Hematopoietic multipotent progenitor cell treated with erythropoietin and hydrocortisone succinate and interleukin-3 and kit ligand, for 4 days (in vitro differentiated cells): ENCODE results near the gene PRPF19.
"Not testable (repeated sequence)": the region's sequence is repeated elsewhere in the genome, so short reads cannot be mapped to it uniquely, and the experiment has no call there.

Experiments used
- DNase-seq: peaks from one replicate; pipeline ENCODE4 v3.0.0-alpha.2; 2015

Gene PRPF19

DNA sequence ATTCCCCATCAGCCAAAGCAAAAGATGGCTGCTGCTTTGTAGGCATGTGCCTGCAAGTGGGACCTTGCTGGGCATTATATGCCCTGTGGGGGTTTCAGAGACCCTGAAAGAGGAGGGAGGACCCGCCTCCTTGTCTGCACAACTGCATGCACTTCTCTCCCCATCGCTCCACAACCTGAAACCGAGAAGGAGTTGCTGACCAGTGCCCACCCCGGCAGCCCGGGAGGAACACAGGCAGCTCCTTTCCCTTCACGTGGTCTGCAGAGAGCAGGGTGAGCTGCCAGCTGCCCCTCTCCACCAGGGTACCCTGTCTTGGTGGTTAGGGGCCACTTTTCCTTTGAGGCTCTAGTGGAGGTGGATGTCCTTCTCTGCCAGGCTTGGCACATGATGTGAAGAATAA, 16.5 kb upstream of the PRPF19 start:
- DNase-seq = no peak

- no peak for DNase-seq
Measured at GRCh38 chr11:60921777-60922335, 15.5 kb upstream of the PRPF19 start.

DNA sequence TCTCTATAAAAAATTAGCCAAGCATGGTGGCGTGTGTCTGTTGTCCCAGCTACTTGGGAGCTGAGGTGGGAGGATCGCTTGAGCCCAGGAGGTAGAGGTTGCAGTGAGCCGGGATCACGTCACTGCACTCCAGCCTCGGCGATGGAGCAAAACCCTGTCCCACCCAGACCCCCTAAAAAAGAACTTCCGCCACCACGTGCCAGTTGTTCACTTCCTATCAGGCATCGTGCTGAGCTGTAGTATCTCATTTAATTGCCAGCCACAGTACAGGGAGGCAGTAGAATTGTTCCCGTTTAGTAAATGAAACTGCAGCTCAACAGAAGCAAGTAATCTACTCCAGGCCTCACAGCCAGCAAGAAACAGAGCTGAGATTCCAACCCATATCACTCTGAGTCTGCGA, 14.9 kb upstream of the PRPF19 start:
- DNase-seq = no peak

DNA sequence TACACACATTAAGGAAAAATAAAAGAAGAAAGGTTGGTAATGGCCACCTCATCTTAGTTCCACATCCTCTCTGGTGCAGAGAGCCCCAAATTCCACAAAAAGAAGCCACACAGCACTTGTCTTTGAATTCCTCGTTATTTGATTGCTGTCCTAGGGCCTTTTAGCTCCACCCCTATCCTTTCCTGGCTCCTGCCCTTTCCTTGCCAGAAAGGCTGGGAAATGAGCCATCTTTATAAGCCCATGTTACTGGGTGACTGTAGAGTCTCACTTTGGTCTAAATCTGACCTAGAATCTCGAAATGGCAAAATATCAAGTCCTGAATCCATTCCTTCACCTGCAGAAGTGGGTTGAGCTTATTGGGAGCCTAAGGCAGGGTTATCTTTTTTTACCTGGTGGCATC, 13.6 kb upstream of the PRPF19 start:
- DNase-seq = no peak

GRCh38 chr11:60919320-60919719, 12.9 kb upstream of the PRPF19 start:
- peak; percentile 25 for DNase-seq

DNA sequence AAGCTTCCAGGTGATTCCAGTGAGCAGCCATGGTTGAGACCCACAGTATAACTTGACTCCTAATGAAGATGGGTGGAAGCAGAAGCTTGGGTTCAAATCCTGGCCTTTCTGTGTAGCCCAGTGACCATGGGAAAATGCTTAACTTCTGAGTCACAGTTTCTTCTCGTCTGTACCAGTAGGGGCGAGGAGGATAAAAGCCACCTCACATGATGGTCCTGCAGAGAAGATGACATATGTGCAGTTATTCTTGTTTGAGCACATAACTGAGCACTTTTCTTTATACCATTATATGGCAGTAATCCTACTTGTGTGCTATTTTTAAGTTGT, 12.5 kb upstream of the PRPF19 start:
- DNase-seq = no peak

- peak; percentile 31 for DNase-seq
Measured at GRCh38 chr11:60918251-60918938, 12.0 kb upstream of the PRPF19 start.

GRCh38 chr11:60917267-60917666, 10.9 kb upstream of the PRPF19 start:
- DNase-seq = no peak

GRCh38 chr11:60916669-60917206, 10.4 kb upstream of the PRPF19 start:
- no peak for DNase-seq

DNA sequence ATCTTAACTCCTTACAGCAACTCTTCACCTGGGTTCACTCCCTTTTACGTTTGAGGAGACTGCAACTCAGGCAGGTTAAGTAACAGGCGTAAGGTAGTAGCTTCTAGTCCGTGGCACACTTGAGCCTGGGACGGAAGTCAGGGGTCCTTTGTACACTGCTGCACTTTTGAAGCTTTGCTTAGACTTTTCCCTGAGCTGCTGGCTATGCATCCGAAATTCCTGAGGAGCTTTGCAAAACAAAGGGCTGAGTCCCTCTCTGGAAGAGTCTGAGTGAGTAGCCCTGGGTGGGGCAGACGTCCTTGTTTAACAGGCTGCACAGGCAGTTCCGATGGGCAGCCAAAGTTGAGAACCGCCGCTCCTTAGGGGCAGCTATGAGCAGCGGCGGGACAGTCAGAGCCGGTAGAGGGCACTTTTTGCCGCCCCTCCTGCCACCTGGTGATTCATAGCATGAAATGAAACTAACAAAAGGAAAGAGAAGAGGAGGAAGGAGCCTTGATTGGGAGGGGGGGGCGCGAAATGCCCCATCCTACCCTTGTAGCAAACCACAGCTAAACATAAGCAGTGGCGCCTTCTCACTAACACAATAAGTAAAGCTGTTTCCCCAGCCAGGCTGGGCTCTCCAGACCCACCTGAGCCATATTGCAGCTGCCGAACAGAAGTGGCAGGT, 9.0 kb upstream of the PRPF19 start:
- DNase-seq = peak; percentile 83

DNA sequence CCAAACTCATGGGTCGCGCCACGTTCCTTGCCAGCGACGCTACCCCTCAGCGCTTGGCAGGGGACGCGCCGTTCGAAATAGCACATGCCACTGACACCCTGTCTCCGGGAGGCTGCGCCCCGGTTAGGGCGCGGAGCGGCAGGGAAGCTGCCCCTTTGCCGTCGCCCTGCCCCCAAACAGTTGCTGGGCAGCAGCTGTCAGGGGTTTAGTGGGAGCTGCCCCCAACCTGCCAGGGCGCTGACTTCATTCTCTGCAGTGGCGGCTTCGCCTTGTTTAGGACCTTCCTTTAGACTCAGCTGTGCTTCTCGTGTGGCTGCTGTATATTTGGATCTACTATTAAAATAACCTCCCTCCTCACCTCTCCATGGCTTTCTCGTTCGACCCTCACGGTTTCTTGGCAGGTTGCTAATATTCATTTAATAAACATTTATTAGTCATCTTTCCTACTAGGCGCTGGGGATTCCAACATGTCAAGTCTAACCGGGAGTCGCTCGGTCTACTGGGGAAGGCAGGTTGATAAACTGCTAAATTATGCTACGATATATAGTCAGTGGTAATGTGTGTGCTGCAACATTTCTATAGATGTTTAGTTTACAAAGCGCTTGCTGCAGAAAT, 8.4 kb upstream of the PRPF19 start:
- peak; percentile 68 for DNase-seq

DNA sequence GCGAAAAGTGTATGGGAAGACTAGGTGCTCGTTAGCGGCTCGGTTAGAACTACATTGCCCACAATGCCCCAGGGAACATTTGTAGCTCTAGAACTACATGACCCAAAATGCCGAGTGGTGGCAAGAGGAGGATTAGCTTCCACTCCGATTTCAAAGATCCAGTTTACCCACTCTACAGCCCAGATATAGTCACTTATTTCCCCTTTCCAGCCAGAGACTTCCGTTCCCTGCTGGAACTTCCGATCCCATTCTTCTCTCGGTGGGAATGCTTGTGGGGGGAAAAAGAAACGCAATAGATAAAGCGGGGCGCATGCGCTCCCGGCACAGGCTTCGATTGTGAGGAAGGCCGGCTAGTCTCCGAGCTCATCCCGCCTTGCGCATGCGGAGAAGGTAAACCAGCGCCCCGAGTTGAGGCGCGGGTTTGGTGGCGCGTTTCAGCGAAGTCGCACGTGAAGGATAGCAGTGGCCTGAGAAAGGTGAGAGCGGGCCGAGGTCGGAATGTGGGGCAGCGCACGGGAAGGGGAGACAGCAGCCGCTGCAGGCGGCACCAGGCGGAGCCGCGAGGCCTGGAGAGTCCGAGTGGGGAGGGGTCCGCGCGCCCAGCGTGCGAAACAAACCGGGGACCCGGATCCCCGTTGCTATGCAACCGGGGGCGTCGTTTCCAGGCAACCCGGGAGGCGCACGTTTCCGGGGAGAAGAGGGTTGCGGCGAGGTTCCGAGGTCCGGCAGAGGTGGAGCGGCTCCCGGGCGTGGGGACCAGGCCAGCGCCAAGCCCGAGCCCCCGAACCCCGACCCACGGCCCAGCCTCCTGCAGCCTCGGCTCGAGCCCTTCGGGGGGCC, 7.6 kb upstream of the PRPF19 start, which contains the start of gene TMEM109:
Gene TMEM109 (plus strand): TSS at position 366 of the 840 bp plus-strand sequence. CDS start 5,536 bp downstream, outside the sequence.
- peak; percentile 96 for DNase-seq

DNA sequence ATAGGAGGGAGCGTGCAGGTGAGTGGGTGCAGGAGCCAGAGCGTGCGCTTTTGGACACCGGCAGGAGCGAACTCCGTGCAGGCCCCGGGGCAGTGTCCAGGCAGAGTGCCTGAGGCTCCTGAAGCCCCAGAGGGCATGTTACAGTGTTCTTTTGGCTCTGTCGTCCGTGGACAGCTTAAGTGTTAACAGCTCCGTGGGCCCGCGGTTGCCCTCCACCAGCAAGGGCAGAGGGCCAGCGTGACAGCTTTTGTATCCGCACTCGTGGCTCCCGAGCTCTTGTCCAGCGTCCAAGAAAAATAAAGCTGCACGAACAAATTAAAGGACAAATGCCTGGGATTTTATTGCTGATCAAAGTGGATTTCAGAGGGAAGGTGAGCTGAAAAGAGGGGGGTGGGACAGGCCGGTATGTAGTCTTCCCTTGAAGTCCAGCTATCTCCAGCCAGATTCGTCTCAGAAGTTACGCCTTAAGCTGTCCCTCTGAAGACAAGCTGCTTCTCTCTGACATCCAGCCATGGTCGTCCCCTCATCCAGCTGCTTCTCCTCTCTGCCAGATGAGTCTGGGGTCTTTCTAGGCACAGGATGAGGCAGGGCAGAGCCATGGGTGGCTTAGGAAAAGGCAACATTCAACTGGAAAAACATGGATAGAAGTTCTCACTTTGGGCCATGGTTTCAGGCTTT, 6.6 kb upstream of the PRPF19 start:
- no peak for DNase-seq

DNA sequence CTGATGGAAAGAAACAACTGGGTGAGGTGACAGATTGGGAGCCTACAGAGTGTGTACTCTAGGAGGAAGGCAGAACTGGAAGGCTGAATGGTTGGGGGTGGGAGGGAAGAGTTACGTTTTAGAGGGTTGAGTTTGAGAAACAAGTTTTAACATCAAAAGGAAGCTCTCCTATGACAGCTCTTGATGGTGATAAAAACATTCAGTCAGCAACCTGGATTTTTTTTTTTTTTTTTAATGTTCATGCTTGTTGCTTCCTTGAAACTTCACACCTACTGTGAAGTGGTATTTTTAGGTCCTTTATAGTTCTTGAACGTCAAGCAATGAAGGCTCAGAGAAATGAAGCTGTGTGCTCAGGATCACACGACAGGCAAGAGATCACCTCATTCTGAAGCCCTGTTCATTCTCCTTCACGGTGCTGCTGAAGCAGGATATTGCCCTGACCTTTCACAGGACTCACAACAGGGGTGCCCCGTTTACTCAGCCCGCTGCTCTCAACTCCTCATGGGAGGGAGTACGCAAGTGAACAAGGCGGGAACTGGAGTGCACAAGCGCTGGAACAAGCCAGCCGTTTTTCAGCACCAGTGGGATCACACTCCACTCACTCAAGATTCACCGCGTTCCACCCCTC, 6.0 kb upstream of the PRPF19 start:
- no peak for DNase-seq

- peak; percentile 51 for DNase-seq
Measured at GRCh38 chr11:60910711-60911380, 4.5 kb upstream of the PRPF19 start.

- peak; percentile 26 for DNase-seq
Measured at GRCh38 chr11:60910281-60910687, 3.9 kb upstream of the PRPF19 start.

GRCh38 chr11:60909680-60910280, 3.4 kb upstream of the PRPF19 start:
- DNase-seq = not testable (repeated sequence)

DNA sequence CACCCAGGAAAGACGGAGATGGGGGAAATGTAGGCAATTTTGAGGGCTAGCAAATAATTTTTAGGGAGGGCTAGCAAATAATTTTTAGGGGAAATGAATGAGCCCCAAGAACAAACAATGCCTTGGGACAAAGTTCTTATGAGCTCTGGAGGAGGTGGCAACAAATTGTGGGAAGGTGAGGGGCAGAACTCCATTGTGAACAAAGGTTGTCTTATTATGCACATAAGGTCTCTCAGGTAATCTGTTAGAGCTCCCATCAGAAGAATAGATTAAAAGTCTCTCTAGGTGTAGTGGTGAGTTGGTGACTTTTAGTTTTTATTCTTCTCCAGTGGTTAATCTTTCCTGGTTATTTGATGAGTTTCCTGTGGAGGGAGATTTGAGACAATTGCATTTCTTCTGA, 2.4 kb upstream of the PRPF19 start:
- no peak for DNase-seq

- DNase-seq = peak; percentile 48
Measured at GRCh38 chr11:60905551-60906113, 753 bp downstream of the PRPF19 start.

DNA sequence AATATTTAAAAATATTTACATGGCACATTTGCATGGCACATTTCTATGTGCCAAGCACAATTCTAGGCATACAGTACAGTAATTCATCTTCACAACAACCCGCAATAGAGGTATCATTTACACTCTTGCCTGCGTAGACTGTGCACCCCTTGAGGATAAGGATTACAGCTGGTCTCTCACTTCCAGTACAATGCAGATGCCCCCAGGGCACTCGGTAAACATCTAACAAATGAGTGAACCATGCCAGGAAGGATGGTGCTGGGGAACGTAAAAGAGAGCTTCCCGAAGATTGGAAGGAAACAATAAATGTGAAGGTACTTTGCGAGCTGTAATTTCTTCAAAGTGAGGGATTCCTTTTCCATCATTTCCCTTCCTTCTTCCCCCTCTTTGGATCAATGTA, 1.3 kb downstream of the PRPF19 start:
- DNase-seq = no peak
